Erythroblast (primary cell): ENCODE data around the gene ANTXR2.

ENCODE experiments used
- GATA1 ChIP-seq: IDR thresholded peaks from 2 replicates; pipeline ENCODE4 v1.6.1; 2011; ENCODE audit warnings: low read depth, mild to moderate bottlenecking, control low read depth, low read length, moderate library complexity
- POLR2A ChIP-seq: IDR thresholded peaks from 2 replicates; pipeline ENCODE4 v1.6.1; 2011; ENCODE audit warnings: mild to moderate bottlenecking, low read length

DNA sequence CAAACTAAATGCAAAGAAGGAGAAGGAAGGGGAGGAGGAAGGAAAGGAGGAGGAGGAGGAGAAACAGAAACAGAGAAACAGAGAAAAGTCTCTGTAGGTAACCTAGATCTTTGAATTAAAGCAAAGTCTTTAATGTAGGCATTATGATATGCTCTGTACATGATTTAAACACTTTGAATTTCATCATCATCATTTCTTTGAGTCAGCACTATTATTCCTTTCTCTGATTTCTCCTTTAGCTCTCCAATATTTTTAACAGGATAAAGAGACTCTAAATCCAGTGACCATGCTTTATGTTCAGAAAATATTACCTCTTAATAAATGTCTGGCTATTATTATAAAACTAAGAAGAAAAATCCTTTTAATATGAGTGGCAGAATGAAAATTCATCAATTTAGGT, 124.3 kb downstream of the ANTXR2 start:
- no peak for TF ChIP-seq POLR2A
- TF ChIP-seq GATA1 = no peak
